A673 (cell line): ENCODE data around the gene SUGP2.

Source experiments
- EZH2 ChIP-seq: fragments of 200-600 bp; sonication (generic); IDR thresholded peaks from 2 replicates; pipeline ENCODE4 v1.6.1; 2017; ENCODE audit warnings: borderline replicate concordance, low read depth, mild to moderate bottlenecking, mixed read lengths, antibody characterized with exemption, low read length; ENCODE audit not compliant: poor library complexity, severe bottlenecking
- TF ChIP-seq, protein P1 (sequence below): fragments of 300-800, 200-600 bp; sonication (generic); conservative IDR thresholded peaks from 2 replicates; pipeline ENCODE4 v1.5.1; 2017; ENCODE audit warnings: low read depth, mild to moderate bottlenecking, antibody characterized with exemption, low read length, moderate library complexity, mixed read lengths

DNA sequence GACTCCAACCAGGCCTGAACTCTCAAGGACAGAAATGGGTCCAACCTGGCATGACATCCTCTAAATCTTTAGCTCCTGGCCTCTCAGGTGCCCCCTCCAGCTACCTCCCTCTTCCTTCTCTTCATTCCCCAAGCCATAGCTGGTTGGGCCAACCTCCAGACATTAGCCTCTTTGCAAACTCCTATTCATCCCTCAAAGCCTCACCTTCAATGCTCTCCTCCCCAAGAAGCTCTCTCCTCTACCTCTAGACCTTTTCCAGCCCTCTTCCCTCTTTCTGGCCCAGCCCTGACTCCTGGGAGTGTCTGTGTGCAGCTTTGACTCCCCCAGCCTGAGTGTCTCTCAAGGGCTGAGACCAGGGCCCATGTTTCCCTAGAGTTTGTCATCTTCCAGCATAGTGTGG is 87.0 kb downstream of the SUGP2 start:
- TF ChIP-seq, protein P1, sequence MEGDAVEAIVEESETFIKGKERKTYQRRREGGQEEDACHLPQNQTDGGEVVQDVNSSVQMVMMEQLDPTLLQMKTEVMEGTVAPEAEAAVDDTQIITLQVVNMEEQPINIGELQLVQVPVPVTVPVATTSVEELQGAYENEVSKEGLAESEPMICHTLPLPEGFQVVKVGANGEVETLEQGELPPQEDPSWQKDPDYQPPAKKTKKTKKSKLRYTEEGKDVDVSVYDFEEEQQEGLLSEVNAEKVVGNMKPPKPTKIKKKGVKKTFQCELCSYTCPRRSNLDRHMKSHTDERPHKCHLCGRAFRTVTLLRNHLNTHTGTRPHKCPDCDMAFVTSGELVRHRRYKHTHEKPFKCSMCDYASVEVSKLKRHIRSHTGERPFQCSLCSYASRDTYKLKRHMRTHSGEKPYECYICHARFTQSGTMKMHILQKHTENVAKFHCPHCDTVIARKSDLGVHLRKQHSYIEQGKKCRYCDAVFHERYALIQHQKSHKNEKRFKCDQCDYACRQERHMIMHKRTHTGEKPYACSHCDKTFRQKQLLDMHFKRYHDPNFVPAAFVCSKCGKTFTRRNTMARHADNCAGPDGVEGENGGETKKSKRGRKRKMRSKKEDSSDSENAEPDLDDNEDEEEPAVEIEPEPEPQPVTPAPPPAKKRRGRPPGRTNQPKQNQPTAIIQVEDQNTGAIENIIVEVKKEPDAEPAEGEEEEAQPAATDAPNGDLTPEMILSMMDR, result no peak
- no peak for TF ChIP-seq EZH2
